Adrenal gland (tissue), 5 donors: ENCODE results near the gene SALL3.

ENCODE experiments used
- POLR2A ChIP-seq, 2 donors: fragments of 450-650 bp; IDR thresholded peaks; one replicate each; pipeline ENCODE4 v1.6.1; 2017; ENCODE audit warnings: antibody characterized with exemption in 2 of 2, mild to moderate bottlenecking in 2 of 2, moderate library complexity in 1 of 2
- TF ChIP-seq, protein P1 (sequence below), 6 experiments: fragments of 450-650 bp in 4 of 6; fragments of 200-600 bp in 2 of 6; sonication (generic) in 1 of 6; IDR thresholded peaks; 1 replicate in 5 of 6; 2 replicates in 1 of 6; pipeline versions ENCODE4 v1.5.1 to v1.8.0; 2016 to 2021; ENCODE audit warnings: antibody characterized with exemption in 6 of 6, mild to moderate bottlenecking in 2 of 6, moderate library complexity in 1 of 6
- donor health status: DM: no; HTN: no; CAD: no.

- no peak for TF ChIP-seq POLR2A (IDR thresholded peaks at IDR 0.05)
- TF ChIP-seq, protein P1, sequence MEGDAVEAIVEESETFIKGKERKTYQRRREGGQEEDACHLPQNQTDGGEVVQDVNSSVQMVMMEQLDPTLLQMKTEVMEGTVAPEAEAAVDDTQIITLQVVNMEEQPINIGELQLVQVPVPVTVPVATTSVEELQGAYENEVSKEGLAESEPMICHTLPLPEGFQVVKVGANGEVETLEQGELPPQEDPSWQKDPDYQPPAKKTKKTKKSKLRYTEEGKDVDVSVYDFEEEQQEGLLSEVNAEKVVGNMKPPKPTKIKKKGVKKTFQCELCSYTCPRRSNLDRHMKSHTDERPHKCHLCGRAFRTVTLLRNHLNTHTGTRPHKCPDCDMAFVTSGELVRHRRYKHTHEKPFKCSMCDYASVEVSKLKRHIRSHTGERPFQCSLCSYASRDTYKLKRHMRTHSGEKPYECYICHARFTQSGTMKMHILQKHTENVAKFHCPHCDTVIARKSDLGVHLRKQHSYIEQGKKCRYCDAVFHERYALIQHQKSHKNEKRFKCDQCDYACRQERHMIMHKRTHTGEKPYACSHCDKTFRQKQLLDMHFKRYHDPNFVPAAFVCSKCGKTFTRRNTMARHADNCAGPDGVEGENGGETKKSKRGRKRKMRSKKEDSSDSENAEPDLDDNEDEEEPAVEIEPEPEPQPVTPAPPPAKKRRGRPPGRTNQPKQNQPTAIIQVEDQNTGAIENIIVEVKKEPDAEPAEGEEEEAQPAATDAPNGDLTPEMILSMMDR (IDR thresholded peaks at IDR 0.05), result no peak
Measured at GRCh38 chr18:78993014-78993926, 13.7 kb downstream of the SALL3 start.
